ENCODE data around the gene CD44. TPM values are rescaled to one million over a fixed set of nuclear protein-coding genes. Genes with fewer than 3 reads are reported as not detected.

Gene CD44
- total and polyA plus RNA-seq, 11 donors, result 3.9 to 210 (median 26.2) TPM

DNA sequence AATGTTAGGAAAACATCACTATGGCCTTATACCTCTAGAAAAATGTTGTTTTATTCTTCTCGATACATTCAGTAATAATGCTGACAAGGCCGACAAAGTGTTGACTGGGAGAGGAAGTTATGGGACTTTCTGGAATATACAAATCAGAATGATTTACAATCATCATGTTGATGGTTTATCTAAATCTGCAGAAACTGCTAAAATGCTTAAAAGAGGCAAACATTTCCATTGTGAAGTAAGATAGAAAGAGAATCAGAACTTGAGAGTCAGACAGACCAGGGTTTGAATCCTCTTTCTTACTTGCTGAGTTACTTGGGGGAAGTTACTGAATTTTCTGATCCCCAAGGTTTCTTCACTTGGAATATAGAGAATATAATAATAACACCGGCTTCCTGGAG is 89.4 kb downstream of the CD44 start:
- Histone ChIP-seq H3K27me3 (no peaks in the 10 kb centered on the region), H3K36me3 (peaks cover 0 to 68% (median 27%) of the 10 kb centered on the region in 9 donors), H3K4me1 (peaks cover 0 to 40% (median 0%) of the 10 kb centered on the region in 12 donors), H3K27ac (peak overlapping the region in 1 of 12 donors; percentile 86), H3K4me3 (no peak overlapping the region), H3K9me3 (peaks cover 0 to 2% (median 0%) of the 10 kb centered on the region in 12 donors)
- DNase-seq (no peak), ATAC-seq (no peak)
- 89 to 95% (median 95%) methylated on average over 3 of the region's 3 CpGs for WGBS, 4 donors
- intact Hi-C loops (cut with DNase I), result no loop called here
- TF ChIP-seq POLR2A (IDR thresholded peaks at IDR 0.05), result no peak
- TF ChIP-seq, protein P1, sequence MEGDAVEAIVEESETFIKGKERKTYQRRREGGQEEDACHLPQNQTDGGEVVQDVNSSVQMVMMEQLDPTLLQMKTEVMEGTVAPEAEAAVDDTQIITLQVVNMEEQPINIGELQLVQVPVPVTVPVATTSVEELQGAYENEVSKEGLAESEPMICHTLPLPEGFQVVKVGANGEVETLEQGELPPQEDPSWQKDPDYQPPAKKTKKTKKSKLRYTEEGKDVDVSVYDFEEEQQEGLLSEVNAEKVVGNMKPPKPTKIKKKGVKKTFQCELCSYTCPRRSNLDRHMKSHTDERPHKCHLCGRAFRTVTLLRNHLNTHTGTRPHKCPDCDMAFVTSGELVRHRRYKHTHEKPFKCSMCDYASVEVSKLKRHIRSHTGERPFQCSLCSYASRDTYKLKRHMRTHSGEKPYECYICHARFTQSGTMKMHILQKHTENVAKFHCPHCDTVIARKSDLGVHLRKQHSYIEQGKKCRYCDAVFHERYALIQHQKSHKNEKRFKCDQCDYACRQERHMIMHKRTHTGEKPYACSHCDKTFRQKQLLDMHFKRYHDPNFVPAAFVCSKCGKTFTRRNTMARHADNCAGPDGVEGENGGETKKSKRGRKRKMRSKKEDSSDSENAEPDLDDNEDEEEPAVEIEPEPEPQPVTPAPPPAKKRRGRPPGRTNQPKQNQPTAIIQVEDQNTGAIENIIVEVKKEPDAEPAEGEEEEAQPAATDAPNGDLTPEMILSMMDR (IDR thresholded peaks at IDR 0.05), result no peak

DNA sequence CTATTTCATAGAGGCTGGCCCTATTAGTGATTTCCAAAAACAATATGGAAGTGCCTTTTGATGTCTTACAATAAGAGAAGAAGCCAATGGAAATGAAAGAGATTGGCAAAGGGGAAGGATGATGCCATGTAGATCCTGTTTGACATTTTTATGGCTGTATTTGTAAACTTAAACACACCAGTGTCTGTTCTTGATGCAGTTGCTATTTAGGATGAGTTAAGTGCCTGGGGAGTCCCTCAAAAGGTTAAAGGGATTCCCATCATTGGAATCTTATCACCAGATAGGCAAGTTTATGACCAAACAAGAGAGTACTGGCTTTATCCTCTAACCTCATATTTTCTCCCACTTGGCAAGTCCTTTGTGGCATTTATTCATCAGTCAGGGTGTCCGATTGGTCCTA is 91.4 kb downstream of the CD44 start:
- TF ChIP-seq POLR2A (IDR thresholded peaks at IDR 0.05), result no peak
- TF ChIP-seq, protein P1 (IDR thresholded peaks at IDR 0.05), result no peak
- DNase-seq (no peak), ATAC-seq (no peak)
- Histone ChIP-seq H3K27me3 (no peaks in the 10 kb centered on the region), H3K4me1 (peaks cover 0 to 44% (median 0%) of the 10 kb centered on the region in 12 donors), H3K4me3 (no peak overlapping the region), H3K9me3 (peaks cover 0 to 16% (median 0%) of the 10 kb centered on the region in 12 donors), H3K36me3 (peaks cover 0 to 48% (median 19%) of the 10 kb centered on the region in 9 donors), H3K27ac (no peak overlapping the region)
- intact Hi-C loops (cut with DNase I), result loop anchor here in 6 of 10 donors (5.0 to 10.0 kb wide), 4 partner anchors 78 to 306 kb away; no protein-coding TSS in a partner anchor
- whole genome bisulfite sequencing, 4 donors, result 96 to 100% (median 99%) methylated on average over 1 of the region's 1 CpG

DNA sequence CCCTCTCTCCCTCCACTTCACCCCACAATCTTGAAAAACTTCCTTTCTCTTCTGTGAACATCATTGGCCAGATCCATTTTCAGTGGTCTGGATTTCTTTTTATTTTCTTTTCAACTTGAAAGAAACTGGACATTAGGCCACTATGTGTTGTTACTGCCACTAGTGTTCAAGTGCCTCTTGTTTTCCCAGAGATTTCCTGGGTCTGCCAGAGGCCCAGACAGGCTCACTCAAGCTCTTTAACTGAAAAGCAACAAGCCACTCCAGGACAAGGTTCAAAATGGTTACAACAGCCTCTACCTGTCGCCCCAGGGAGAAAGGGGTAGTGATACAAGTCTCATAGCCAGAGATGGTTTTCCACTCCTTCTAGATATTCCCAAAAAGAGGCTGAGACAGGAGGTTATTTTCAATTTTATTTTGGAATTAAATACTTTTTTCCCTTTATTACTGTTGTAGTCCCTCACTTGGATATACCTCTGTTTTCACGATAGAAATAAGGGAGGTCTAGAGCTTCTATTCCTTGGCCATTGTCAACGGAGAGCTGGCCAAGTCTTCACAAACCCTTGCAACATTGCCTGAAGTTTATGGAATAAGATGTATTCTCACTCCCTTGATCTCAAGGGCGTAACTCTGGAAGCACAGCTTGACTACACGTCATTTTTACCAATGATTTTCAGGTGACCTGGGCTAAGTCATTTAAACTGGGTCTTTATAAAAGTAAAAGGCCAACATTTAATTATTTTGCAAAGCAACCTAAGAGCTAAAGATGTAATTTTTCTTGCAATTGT is 92.3 kb downstream of the CD44 start:
- no peak for DNase-seq
- intact Hi-C loops (cut with DNase I), result loop anchor here in 6 of 10 donors (5.0 to 10.0 kb wide), 4 partner anchors 79 to 306 kb away; no protein-coding TSS in a partner anchor
- peaks cover 0 to 16% (median 0%) of the 10 kb centered on the region in 12 donors for H3K9me3 ChIP-seq
- 84 to 96% (median 92%) methylated on average over 5 of the region's 5 CpGs for WGBS, 4 donors
- TF ChIP-seq, protein P1 (IDR thresholded peaks at IDR 0.05), result no peak
- TF ChIP-seq POLR2A (IDR thresholded peaks at IDR 0.05), result no peak
- H3K4me1 ChIP-seq, result peaks cover 0 to 45% (median 0%) of the 10 kb centered on the region in 12 donors
- peak overlapping the region in 1 of 12 donors; percentile 14 for H3K27ac ChIP-seq
- ATAC-seq, result no peak
- no peaks in the 10 kb centered on the region for H3K27me3 ChIP-seq
- H3K4me3 ChIP-seq, result no peak overlapping the region
- H3K36me3 ChIP-seq, result peaks cover 0 to 39% (median 19%) of the 10 kb centered on the region in 9 donors

DNA sequence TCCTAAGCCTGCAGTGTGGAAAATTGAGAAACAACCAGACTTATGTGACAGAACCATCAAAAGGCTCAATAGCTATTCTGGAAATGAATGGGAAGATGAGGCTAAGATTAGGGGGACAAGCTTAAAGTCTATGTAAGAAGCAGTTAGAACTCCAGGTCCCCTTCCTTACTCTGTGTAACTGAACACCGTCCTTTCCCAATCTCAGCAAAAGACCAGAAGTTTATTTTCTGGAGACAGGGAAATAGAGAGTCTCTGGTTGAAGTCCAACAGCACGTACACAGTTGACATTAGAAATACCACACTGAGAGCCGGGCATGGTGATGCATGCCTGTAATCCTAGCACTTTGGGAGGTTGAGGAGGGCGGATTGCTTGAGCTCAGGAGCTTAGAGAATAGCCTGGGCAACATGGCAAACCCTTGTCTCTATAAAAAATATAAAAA is 93.9 kb downstream of the CD44 start:
- Histone ChIP-seq H3K9me3 (peaks cover 0 to 16% (median 0%) of the 10 kb centered on the region in 12 donors), H3K4me3 (no peak overlapping the region), H3K4me1 (peaks cover 0 to 45% (median 0%) of the 10 kb centered on the region in 12 donors), H3K27me3 (no peaks in the 10 kb centered on the region), H3K27ac (peak overlapping the region in 2 of 12 donors; percentile 48 to 56), H3K36me3 (peaks cover 0 to 34% (median 16%) of the 10 kb centered on the region in 9 donors)
- intact Hi-C loops (cut with DNase I), result loop anchor here in 6 of 10 donors (5.0 to 10.0 kb wide), 4 partner anchors 81 to 308 kb away; no protein-coding TSS in a partner anchor
- no peak for TF ChIP-seq POLR2A (IDR thresholded peaks at IDR 0.05)
- TF ChIP-seq, protein P1 (IDR thresholded peaks at IDR 0.05), result no peak
- no peak for ATAC-seq
- DNase-seq, result no peak
- WGBS, 4 donors, result 92 to 95% (median 93%) methylated on average over 4 of the region's 4 CpGs

All from heart left ventricle (tissue), 16 donors.